Smooth muscle cell of the brain vasculature (primary cell): ENCODE measurements around the gene FBXL16.

ENCODE experiments used
- DNase-seq: peaks from one replicate; pipeline ENCODE4 v3.0.0-alpha.2; 2012; ENCODE audit warnings: low read depth, low spot score

The FBXL16 gene

DNA sequence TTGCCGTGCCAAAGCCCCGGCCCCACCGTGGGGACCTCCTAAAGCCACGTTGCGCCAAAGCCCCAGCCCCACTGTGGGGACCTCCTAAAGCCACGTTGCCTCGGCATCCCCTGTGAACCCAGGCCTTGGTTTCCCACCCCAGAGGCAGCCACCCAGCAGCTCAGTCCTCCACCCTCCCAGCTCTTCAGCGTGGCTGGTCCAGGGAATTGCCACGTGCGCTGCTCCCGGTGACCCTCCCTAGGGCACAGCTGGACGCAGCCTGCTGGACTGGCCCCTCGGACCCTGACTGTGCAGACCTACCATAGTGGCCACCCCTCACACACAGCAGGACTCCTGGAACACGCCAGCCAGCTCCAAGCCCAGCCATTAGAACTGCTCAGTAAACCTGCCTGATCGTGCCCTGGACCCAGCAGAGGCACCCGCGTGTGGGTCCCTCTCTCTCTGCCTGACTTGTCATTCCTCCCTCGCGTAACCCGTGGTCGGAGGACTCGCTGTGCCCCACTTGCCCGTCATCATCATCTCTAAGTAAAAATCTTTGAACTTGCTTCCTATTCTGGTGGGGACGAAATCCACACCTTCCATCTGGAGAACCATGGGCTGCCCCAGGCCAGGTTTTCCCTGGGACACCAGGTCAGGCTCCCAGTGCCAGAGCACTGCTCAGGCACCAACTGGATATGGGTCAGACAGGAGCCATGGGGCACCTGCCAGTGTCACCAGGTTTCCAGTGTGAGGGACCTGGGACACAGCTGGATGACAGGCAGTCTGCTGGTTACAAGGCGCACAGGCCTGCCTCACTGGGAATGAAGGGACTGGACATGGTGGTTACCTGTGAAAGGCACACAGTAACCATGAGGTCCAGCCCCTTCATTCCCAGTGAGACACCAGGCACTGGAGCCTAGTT is 29.6 kb upstream of the FBXL16 start:
- DNase-seq, result no peak

DNA sequence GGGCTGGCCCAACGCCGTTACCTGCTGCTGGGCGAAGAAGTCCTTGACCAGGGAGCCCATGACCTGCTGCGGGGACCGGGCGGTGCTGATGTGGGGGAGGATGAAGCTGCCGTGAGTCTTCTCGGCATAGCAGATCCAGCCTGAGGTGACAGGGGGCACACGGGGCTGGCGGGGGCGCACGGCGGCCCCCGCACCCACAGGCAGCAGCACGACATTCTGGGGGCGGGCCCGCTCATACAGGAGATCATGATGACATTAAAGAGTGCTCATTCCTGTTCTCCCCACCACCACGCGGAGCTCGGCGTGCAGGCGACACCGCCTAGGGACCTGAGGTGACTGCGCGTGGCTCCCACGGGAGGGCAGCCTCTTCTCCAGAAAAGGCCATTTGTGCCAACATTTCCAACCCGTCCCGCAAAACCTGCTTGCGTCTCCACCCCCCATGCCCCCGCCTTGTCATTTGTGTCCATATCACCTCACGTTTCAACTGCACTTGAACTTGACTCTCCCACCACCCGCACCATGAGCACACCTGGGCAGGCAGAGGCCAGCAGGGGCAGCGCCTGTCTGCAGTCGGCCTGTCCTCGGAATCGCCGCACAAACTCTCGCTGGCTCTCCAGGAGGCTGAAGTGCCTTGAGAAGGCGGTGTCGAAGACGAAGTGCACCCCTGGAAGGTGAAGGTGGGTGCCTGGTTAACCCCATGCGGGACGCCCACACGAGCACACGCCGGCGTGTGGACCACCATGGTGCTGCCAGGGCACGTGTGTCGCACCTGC is 28.8 kb upstream of the FBXL16 start:
- no peak for DNase-seq

DNA sequence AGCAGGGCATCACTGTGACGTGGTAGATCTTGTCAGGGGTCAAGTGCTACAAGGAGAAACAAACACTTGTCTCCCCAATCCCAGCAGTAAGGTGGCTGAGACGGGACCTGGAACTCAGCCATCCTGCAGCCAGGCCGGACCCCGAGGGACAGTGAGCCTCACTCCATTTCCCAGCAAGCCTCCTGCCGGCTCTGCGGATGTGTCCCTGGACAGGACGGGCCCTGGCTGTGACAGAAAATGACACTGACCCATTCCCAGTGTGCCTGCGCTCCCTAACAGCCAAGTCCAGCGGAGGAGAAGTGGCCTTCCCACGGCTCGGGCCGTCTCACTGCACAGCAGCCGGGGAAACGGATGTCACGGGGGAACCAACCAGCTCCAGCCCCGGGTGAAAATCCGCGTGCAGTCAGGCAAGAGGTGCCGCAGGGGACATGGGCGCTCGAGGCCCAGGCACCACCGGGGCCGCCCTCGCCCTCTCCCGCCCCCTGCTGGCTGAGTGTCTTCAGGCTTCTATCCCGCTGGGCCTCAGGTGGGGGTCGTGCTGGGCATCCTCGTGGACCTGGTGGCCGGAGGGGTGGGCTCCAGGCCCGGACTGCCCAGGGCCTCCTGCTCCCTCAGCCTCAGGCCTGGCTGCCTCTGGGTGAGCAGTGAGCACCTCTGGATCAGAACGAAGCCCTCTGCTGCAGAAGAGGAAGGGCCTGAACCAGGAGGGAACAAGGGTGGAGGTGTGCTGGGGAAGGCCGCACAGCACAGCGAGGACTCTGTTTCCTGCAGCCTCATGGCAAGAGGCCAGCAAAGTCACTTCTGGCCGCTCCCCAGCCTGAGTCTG is 28.0 kb upstream of the FBXL16 start:
- no peak for DNase-seq

GRCh38 chr16:732936-733335 is 27.3 kb upstream of the FBXL16 start:
- DNase-seq, result no peak

GRCh38 chr16:732332-732731 is 26.7 kb upstream of the FBXL16 start:
- no peak for DNase-seq

- DNase-seq, result no peak
Measured at GRCh38 chr16:730666-731509, 25.3 kb upstream of the FBXL16 start.

GRCh38 chr16:729768-730665 is 24.4 kb upstream of the FBXL16 start:
- no peak for DNase-seq

DNA sequence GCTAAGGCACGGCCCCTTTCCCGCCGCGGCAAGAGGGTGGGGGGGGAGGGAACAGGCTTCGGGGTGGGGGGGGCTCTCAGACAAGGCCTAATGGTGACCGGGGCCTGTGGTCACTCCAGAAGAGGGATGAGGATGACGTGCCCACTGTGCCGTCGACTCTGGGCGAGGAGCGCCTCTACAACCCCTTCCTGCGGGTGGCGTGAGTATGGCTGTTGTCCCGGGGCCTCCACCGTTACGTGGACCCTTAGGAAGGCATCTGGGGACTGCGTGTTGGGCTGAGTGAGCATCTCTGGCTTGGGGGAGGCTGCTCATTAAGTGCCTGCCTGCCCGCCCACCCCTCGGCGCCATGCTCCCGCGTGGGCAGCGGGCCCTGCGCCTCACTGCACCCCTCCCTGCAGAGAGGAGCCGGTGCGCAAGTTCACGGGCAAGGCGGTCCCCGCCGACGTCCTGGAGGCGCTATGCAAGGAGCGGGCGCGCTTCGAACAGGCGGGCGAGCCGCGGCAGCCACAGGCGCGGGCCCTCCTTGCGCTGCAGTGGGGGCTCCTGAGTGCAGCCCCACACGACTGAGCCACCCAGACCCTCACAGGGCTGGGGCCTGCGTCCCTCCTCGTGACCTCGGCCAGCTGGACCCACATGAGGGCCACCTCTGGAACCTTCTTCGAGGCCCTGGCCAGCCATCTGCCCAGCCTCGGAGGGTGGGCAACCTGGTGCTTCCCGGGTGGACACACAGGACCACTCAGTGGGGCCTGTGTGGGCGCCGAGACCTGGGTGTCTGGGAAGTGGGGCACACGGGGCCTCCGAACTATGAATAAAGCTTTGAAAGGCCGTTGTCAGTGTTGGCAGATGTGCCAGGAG is 23.5 kb upstream of the FBXL16 start:
- DNase-seq, result no peak

- no peak for DNase-seq
Measured at GRCh38 chr16:728131-728889, 22.7 kb upstream of the FBXL16 start.

DNA sequence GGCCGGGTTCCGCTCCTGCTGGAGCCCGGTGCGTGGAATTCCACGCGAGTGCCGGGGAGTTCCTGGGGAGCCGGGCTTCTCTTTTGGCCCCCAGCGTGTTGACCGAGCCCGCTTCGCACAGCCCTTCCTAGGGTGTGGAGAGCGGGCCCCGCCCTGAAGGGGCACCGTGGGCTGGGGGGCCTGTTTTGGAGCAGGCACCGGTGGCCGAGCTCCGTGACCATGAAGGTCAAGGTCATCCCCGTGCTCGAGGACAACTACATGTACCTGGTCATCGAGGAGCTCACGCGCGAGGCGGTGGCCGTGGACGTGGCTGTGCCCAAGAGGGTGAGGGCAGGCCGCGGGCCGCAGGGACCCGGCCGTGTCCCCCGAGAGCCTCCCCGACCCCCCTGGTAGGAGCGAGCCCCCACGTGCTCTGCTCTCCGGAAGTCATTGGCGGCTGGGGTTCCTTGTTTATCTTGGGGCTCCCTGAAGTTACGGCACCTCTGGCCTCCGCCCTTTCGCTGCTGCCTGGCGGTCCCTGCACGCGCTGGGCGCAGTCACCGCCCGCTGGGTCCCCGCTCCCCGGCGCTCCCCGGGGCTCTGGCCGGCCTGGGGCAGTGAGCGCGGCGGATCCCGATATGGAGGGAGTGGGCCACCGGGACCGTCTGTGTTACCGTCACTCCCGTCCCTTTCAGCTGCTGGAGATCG is 21.8 kb upstream of the FBXL16 start:
- no peak for DNase-seq

- DNase-seq, result no peak
Measured at GRCh38 chr16:726438-727290, 21.1 kb upstream of the FBXL16 start, which contains the start of the genes CCDC78 and HAGHL. CCDC78 (minus strand) TSS chr16:726443; CDS start chr16:726367, 76 bp downstream. HAGHL (plus strand) TSS chr16:727106; CDS start chr16:727510, 404 bp downstream.

- no peak for DNase-seq
Measured at GRCh38 chr16:726188-726437, 20.5 kb upstream of the FBXL16 start.

DNA sequence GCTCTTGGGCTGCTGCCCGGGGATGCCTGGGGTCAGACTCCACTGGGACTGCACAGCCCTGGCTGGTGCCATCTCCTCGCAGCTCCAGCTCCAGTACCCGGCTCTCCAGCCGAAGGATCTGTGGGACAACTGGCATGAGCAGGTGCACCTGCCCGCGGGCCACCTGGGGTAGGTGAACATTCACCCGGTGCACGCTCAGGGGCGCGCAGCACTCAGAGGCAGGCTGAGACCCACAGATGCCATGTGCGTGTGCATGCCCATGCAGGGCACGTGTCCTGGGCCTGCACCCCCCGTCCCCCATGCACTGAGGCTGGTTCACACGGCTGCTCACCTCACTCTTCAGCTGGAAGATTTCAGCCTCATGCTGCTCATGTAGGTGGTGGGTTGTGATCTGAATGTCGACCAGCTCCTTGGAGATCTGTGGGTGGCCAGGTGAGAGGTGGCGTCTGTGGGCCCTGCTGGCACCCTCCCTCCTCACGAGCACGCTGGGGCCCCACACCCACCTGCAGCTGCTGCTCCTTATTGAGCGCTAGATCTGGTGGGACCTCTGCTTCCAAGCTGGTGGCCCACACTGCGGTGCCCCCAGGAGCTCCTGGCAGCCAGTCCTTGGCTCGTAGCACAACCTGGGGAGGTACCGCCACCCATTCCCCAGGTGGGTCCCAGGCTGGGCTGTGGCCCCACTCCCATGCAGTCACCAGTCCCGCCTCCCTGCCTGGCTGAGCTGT is 20.0 kb upstream of the FBXL16 start:
- DNase-seq, result no peak

DNA sequence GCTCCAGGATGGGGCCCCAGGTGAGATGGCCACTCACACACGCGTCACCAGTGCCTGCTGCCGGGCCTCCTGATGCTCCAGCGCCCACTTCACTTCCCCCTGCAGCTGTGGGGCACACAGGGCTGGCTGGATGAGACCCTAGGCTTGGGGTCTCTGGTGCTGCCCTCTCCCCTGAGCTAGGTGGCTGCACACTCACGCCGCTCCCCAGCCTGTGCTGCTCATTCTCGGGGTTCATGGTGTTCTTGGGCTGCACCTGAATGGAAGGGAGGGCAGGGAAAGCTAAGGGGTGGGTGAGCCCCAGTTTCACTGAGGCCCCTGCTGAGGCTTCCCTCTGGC is 19.4 kb upstream of the FBXL16 start:
- no peak for DNase-seq

GRCh38 chr16:724188-725040 is 18.8 kb upstream of the FBXL16 start:
- no peak for DNase-seq
